ENCODE data around the gene USP6NL. TPM values are rescaled to one million over a fixed set of nuclear protein-coding genes. Genes with fewer than 3 reads are reported as not detected.

Gene USP6NL
- total RNA-seq, 4 donors from 2014 or later = 3.8 to 21.9 (median 17.0) TPM

GRCh38 chr10:11603741-11604140 lies 7.7 kb downstream of the USP6NL start:
- intact Hi-C loops (cut with DNase I; ENCODE audit: low total_unique reads) = no loop called here
- TF ChIP-seq, protein P1, sequence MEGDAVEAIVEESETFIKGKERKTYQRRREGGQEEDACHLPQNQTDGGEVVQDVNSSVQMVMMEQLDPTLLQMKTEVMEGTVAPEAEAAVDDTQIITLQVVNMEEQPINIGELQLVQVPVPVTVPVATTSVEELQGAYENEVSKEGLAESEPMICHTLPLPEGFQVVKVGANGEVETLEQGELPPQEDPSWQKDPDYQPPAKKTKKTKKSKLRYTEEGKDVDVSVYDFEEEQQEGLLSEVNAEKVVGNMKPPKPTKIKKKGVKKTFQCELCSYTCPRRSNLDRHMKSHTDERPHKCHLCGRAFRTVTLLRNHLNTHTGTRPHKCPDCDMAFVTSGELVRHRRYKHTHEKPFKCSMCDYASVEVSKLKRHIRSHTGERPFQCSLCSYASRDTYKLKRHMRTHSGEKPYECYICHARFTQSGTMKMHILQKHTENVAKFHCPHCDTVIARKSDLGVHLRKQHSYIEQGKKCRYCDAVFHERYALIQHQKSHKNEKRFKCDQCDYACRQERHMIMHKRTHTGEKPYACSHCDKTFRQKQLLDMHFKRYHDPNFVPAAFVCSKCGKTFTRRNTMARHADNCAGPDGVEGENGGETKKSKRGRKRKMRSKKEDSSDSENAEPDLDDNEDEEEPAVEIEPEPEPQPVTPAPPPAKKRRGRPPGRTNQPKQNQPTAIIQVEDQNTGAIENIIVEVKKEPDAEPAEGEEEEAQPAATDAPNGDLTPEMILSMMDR (IDR thresholded peaks at IDR 0.05) = no peak
- no peak for TF ChIP-seq POLR2A (IDR thresholded peaks at IDR 0.05)

GRCh38 chr10:11602919-11603523 lies 8.4 kb downstream of the USP6NL start:
- intact Hi-C loops (cut with DNase I; ENCODE audit: low total_unique reads) = no loop called here
- no peak for TF ChIP-seq POLR2A (IDR thresholded peaks at IDR 0.05)
- TF ChIP-seq, protein P1 (IDR thresholded peaks at IDR 0.05) = no peak

More at GRCh38 chr10:11603741-11604140, 7.7 kb downstream of the USP6NL start:
- Histone ChIP-seq H3K36me3 (no peaks in the 10 kb centered on the region), H3K4me1 (no peaks in the 10 kb centered on the region), H3K27me3 (no peaks in the 10 kb centered on the region), H3K9me3 (no peaks in the 10 kb centered on the region), H3K27ac (no peak overlapping the region), H3K4me3 (no peak overlapping the region)
- no peak for DNase-seq

DNA sequence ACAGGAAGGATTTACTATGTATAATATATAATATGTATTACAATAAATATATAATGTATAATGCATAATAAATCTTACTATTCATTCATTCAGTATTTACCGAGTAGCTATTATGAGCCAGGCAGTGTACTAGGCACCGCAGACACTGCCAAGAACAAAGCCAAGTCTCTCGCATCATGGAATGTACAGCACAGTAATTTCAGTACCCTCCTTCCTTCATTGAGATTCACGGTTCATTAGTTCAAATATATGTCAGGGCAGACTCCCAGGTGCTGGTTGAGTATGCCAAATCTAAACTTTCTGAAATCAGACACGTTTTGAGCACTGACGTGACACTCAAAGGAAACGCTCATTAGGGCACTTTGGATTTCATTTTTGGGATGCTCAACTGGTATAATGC lies 9.1 kb downstream of the USP6NL start:
- H3K27me3 ChIP-seq = no peaks in the 10 kb centered on the region
- TF ChIP-seq, protein P1 (IDR thresholded peaks at IDR 0.05) = no peak
- TF ChIP-seq POLR2A (IDR thresholded peaks at IDR 0.05) = no peak
- no peak overlapping the region for H3K4me3 ChIP-seq
- no peaks in the 10 kb centered on the region for H3K4me1 ChIP-seq
- intact Hi-C loops (cut with DNase I; ENCODE audit: low total_unique reads) = no loop called here
- H3K36me3 ChIP-seq = no peaks in the 10 kb centered on the region
- no peak for DNase-seq
- no peak overlapping the region for H3K27ac ChIP-seq
- no peaks in the 10 kb centered on the region for H3K9me3 ChIP-seq

More at GRCh38 chr10:11602919-11603523, 8.4 kb downstream of the USP6NL start:
- DNase-seq = no peak
- no peaks in the 10 kb centered on the region for H3K36me3 ChIP-seq
- H3K27ac ChIP-seq = no peak overlapping the region
- no peaks in the 10 kb centered on the region for H3K27me3 ChIP-seq
- H3K4me1 ChIP-seq = no peaks in the 10 kb centered on the region
- H3K4me3 ChIP-seq = no peak overlapping the region
- no peaks in the 10 kb centered on the region for H3K9me3 ChIP-seq

DNA sequence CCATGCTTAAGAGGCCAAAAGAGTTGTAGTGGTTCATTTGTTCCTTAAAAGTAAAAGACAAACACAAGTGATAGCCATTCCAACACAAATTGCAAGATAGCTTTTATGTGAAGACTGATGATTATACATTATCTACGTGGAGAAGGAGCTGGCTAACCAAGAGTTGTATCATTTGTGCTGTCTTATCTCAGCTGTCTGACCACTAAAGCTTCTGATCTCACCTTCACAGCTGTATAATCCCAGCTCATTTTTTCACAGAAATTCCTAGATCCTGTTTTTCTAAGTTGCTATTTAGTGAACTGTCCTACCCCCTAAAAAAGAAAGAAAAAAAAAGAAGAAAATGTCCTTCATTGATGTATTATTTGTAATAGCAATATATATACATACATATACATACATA lies 9.8 kb downstream of the USP6NL start:
- H3K4me3 ChIP-seq = no peak overlapping the region
- intact Hi-C loops (cut with DNase I; ENCODE audit: low total_unique reads) = no loop called here
- TF ChIP-seq, protein P1 (IDR thresholded peaks at IDR 0.05) = no peak
- TF ChIP-seq POLR2A (IDR thresholded peaks at IDR 0.05) = no peak
- no peak overlapping the region for H3K27ac ChIP-seq
- H3K4me1 ChIP-seq = no peaks in the 10 kb centered on the region
- H3K9me3 ChIP-seq = no peaks in the 10 kb centered on the region
- H3K36me3 ChIP-seq = no peaks in the 10 kb centered on the region
- H3K27me3 ChIP-seq = no peaks in the 10 kb centered on the region
- DNase-seq = no peak

- H3K27ac ChIP-seq = no peak overlapping the region
- no peaks in the 10 kb centered on the region for H3K4me1 ChIP-seq
- H3K9me3 ChIP-seq = no peaks in the 10 kb centered on the region
- H3K36me3 ChIP-seq = no peaks in the 10 kb centered on the region
- intact Hi-C loops (cut with DNase I; ENCODE audit: low total_unique reads) = no loop called here
- TF ChIP-seq, protein P1 (IDR thresholded peaks at IDR 0.05) = no peak
- no peak for TF ChIP-seq POLR2A (IDR thresholded peaks at IDR 0.05)
- H3K27me3 ChIP-seq = no peaks in the 10 kb centered on the region
- no peak for DNase-seq
- H3K4me3 ChIP-seq = no peak overlapping the region
Observed at GRCh38 chr10:11600280-11600679, 11.2 kb downstream of the USP6NL start.

All from uterus (tissue), 4 donors.